ENCODE measurements around the gene RBP7. TPM values are rescaled to one million over a fixed set of nuclear protein-coding genes. Genes with fewer than 3 reads are reported as not detected.
"Not testable (repeated sequence)": the region's sequence is repeated elsewhere in the genome, so short reads cannot be mapped to it uniquely, and the experiment has no call there.

Gene RBP7
- total and polyA plus RNA-seq, 4 donors = 0.89 to 3.4 (median 1.9) TPM; not detected in 1

- no peak overlapping the region for H3K4me3 ChIP-seq (ENCODE audit: low read depth, low read length)
- DNase-seq (ENCODE audit: low read depth in 4 of 6, low spot score in 6 of 6) = no peak
- no peaks in the 10 kb centered on the region for H3K27me3 ChIP-seq (ENCODE audit: control insufficient read depth, insufficient read depth, low read length)
- no peaks in the 10 kb centered on the region for H3K36me3 ChIP-seq (ENCODE audit: control insufficient read depth, insufficient read depth, low read length)
- H3K4me1 ChIP-seq (ENCODE audit: control insufficient read depth, insufficient read depth, low read length) = no peaks in the 10 kb centered on the region
- H3K9me3 ChIP-seq (ENCODE audit: control insufficient read depth, insufficient read depth, low read length) = no peaks in the 10 kb centered on the region
- H3K27ac ChIP-seq (ENCODE audit: low read depth, low read length) = no peak overlapping the region
- WGBS (ENCODE audit: insufficient coverage) = no CpG with 5 or more reads among the region's 2 CpGs
Observed at GRCh38 chr1:10025354-10025753, 28.3 kb downstream of the RBP7 start.

GRCh38 chr1:10027027-10027426 is 30.0 kb downstream of the RBP7 start:
- Histone ChIP-seq H3K4me3 (ENCODE audit: low read depth, low read length) (no peak overlapping the region), H3K36me3 (ENCODE audit: control insufficient read depth, insufficient read depth, low read length) (no peaks in the 10 kb centered on the region), H3K9me3 (ENCODE audit: control insufficient read depth, insufficient read depth, low read length) (no peaks in the 10 kb centered on the region), H3K4me1 (ENCODE audit: control insufficient read depth, insufficient read depth, low read length) (no peaks in the 10 kb centered on the region), H3K27me3 (ENCODE audit: control insufficient read depth, insufficient read depth, low read length) (no peaks in the 10 kb centered on the region), H3K27ac (ENCODE audit: low read depth, low read length) (no peak overlapping the region)
- DNase-seq (ENCODE audit: low read depth in 4 of 6, low spot score in 6 of 6) = no peak

- H3K4me3 ChIP-seq (ENCODE audit: low read depth, low read length); H3K36me3 ChIP-seq (ENCODE audit: control insufficient read depth, insufficient read depth, low read length); DNase-seq (ENCODE audit: low read depth in 4 of 6, low spot score in 6 of 6); H3K9me3 ChIP-seq (ENCODE audit: control insufficient read depth, insufficient read depth, low read length); H3K27me3 ChIP-seq (ENCODE audit: control insufficient read depth, insufficient read depth, low read length); H3K4me1 ChIP-seq (ENCODE audit: control insufficient read depth, insufficient read depth, low read length); H3K27ac ChIP-seq (ENCODE audit: low read depth, low read length): not testable (repeated sequence)
- WGBS (ENCODE audit: insufficient coverage) = 82% methylated on average over 17 of the region's 24 CpGs
Observed at GRCh38 chr1:10028956-10029500, 32.0 kb downstream of the RBP7 start.

- DNase-seq (ENCODE audit: low read depth in 4 of 6, low spot score in 6 of 6) = peak in 1 of 6 donors; percentile 20
- H3K4me1 ChIP-seq (ENCODE audit: control insufficient read depth, insufficient read depth, low read length) = peaks cover 5% of the 10 kb centered on the region
- H3K27me3 ChIP-seq (ENCODE audit: control insufficient read depth, insufficient read depth, low read length) = no peaks in the 10 kb centered on the region
- no peaks in the 10 kb centered on the region for H3K36me3 ChIP-seq (ENCODE audit: control insufficient read depth, insufficient read depth, low read length)
- WGBS (ENCODE audit: insufficient coverage) = no CpG with 5 or more reads among the region's 3 CpGs
- no peak overlapping the region for H3K4me3 ChIP-seq (ENCODE audit: low read depth, low read length)
- H3K9me3 ChIP-seq (ENCODE audit: control insufficient read depth, insufficient read depth, low read length) = no peaks in the 10 kb centered on the region
- no peak overlapping the region for H3K27ac ChIP-seq (ENCODE audit: low read depth, low read length)
Observed at GRCh38 chr1:10031461-10031860, 34.4 kb downstream of the RBP7 start.

- peak; percentile 95 to 100 (median 98) for DNase-seq (ENCODE audit: low read depth in 4 of 6, low spot score in 6 of 6)
- Histone ChIP-seq H3K27ac (ENCODE audit: low read depth, low read length) (peak within 1 kb of the TSS; percentile 98), H3K36me3 (ENCODE audit: control insufficient read depth, insufficient read depth, low read length) (peaks cover 5% of the 10 kb centered on the region), H3K27me3 (ENCODE audit: control insufficient read depth, insufficient read depth, low read length) (no peaks in the 10 kb centered on the region), H3K4me3 (ENCODE audit: low read depth, low read length) (peak within 1 kb of the TSS; percentile 95), H3K9me3 (ENCODE audit: control insufficient read depth, insufficient read depth, low read length) (no peaks in the 10 kb centered on the region), H3K4me1 (ENCODE audit: control insufficient read depth, insufficient read depth, low read length) (peaks cover 5% of the 10 kb centered on the region)
- under 1% methylated on average over 59 of the region's 73 CpGs for WGBS (ENCODE audit: insufficient coverage)
Observed at GRCh38 chr1:10032590-10033358, 35.7 kb downstream of the RBP7 start, which contains the start of gene UBE4B. Gene UBE4B, plus strand, starts transcription at chr1:10032958. Its CDS starts 713 bp downstream, at chr1:10033671.

GRCh38 chr1:10033359-10033845 is 36.4 kb downstream of the RBP7 start:
- H3K36me3 ChIP-seq (ENCODE audit: control insufficient read depth, insufficient read depth, low read length) = peaks cover 7% of the 10 kb centered on the region
- WGBS (ENCODE audit: insufficient coverage) = 0% methylated on average over 11 of the region's 19 CpGs
- no peaks in the 10 kb centered on the region for H3K9me3 ChIP-seq (ENCODE audit: control insufficient read depth, insufficient read depth, low read length)
- peak overlapping the region; percentile 98 for H3K27ac ChIP-seq (ENCODE audit: low read depth, low read length)
- H3K4me1 ChIP-seq (ENCODE audit: control insufficient read depth, insufficient read depth, low read length) = peaks cover 5% of the 10 kb centered on the region
- no peaks in the 10 kb centered on the region for H3K27me3 ChIP-seq (ENCODE audit: control insufficient read depth, insufficient read depth, low read length)
- DNase-seq (ENCODE audit: low read depth in 4 of 6, low spot score in 6 of 6) = peak in 4 of 6 donors; percentile 15 to 77 (median 55)
- peak overlapping the region; percentile 95 for H3K4me3 ChIP-seq (ENCODE audit: low read depth, low read length)

GRCh38 chr1:10042746-10043145 is 45.7 kb downstream of the RBP7 start:
- Histone ChIP-seq H3K27me3 (ENCODE audit: control insufficient read depth, insufficient read depth, low read length) (no peaks in the 10 kb centered on the region), H3K4me1 (ENCODE audit: control insufficient read depth, insufficient read depth, low read length) (peaks cover 10% of the 10 kb centered on the region), H3K4me3 (ENCODE audit: low read depth, low read length) (no peak overlapping the region), H3K9me3 (ENCODE audit: control insufficient read depth, insufficient read depth, low read length) (no peaks in the 10 kb centered on the region), H3K27ac (ENCODE audit: low read depth, low read length) (no peak overlapping the region), H3K36me3 (ENCODE audit: control insufficient read depth, insufficient read depth, low read length) (peaks cover 20% of the 10 kb centered on the region)
- WGBS (ENCODE audit: insufficient coverage) = 96% methylated on average over 4 of the region's 4 CpGs
- DNase-seq (ENCODE audit: low read depth in 4 of 6, low spot score in 6 of 6) = no peak

- H3K9me3 ChIP-seq (ENCODE audit: control insufficient read depth, insufficient read depth, low read length) = no peaks in the 10 kb centered on the region
Observed at GRCh38 chr1:10045480-10046355, 48.7 kb downstream of the RBP7 start.

GRCh38 chr1:10046356-10047085 is 49.5 kb downstream of the RBP7 start:
- WGBS (ENCODE audit: insufficient coverage) = 79% methylated on average over 7 of the region's 8 CpGs
- peaks cover 10% of the 10 kb centered on the region for H3K4me1 ChIP-seq (ENCODE audit: control insufficient read depth, insufficient read depth, low read length)
- no peaks in the 10 kb centered on the region for H3K27me3 ChIP-seq (ENCODE audit: control insufficient read depth, insufficient read depth, low read length)
- H3K36me3 ChIP-seq (ENCODE audit: control insufficient read depth, insufficient read depth, low read length) = peaks cover 7% of the 10 kb centered on the region
- no peak overlapping the region for H3K4me3 ChIP-seq (ENCODE audit: low read depth, low read length)
- peak overlapping the region; percentile 49 for H3K27ac ChIP-seq (ENCODE audit: low read depth, low read length)
- DNase-seq (ENCODE audit: low read depth in 4 of 6, low spot score in 6 of 6) = no peak
- H3K9me3 ChIP-seq (ENCODE audit: control insufficient read depth, insufficient read depth, low read length) = no peaks in the 10 kb centered on the region

More at GRCh38 chr1:10045480-10046355, 48.7 kb downstream of the RBP7 start:
- peak overlapping the region; percentile 49 for H3K27ac ChIP-seq (ENCODE audit: low read depth, low read length)
- H3K4me3 ChIP-seq (ENCODE audit: low read depth, low read length) = no peak overlapping the region
- H3K27me3 ChIP-seq (ENCODE audit: control insufficient read depth, insufficient read depth, low read length) = no peaks in the 10 kb centered on the region
- 86% methylated on average over 4 of the region's 8 CpGs for WGBS (ENCODE audit: insufficient coverage)
- peaks cover 7% of the 10 kb centered on the region for H3K36me3 ChIP-seq (ENCODE audit: control insufficient read depth, insufficient read depth, low read length)
- DNase-seq (ENCODE audit: low read depth in 4 of 6, low spot score in 6 of 6) = peak in 2 of 6 donors; percentile 29 to 52
- H3K4me1 ChIP-seq (ENCODE audit: control insufficient read depth, insufficient read depth, low read length) = peaks cover 10% of the 10 kb centered on the region
